H1 (cell line): ENCODE measurements around the gene CALD1. TPM values are rescaled to one million over a fixed set of nuclear protein-coding genes. Genes with fewer than 3 reads are reported as not detected.

ENCODE experiments used
- polyA plus RNA-seq, 7 experiments: library from polyadenylated mRNA; depleted of rRNA in 3 of 7; stranded (reverse) in 5 of 7; unstranded in 2 of 7; fragments of >200 nt in 5 of 7; fragments of 200-250 nt in 2 of 7; gene quantifications; 1 replicate in 5 of 7; 2 replicates in 1 of 7; 4 replicates in 1 of 7; pipeline versions ENCODE4 v1.2.1 to v1.2.3, GENCODE V29; 2011 to 2013; ENCODE audit warnings: missing spikeins in 2 of 7, mixed read lengths in 2 of 7
- total RNA-seq: library from RNA; stranded (reverse); fragmentation: NEBNext Ultra II Directional; extraction: Animal tissue kit (Norgen Biotek cat#: 25700); gene quantifications from 2 replicates; pipeline ENCODE4 v1.2.1, GENCODE V29; 2021
- TF ChIP-seq, protein P1 (sequence below), 3 experiments: IDR thresholded peaks; 1 replicate in 2 of 3; 2 replicates in 1 of 3; pipeline versions ENCODE4 v1.5.1 to v1.6.1; 2011; ENCODE audit warnings: low read length in 3 of 3, mild to moderate bottlenecking in 3 of 3, inconsistent platforms in 2 of 3, low read depth in 1 of 3, moderate library complexity in 1 of 3; ENCODE audit not compliant: insufficient read depth in 1 of 3; ENCODE audit errors: control extremely low read depth in 1 of 3

CALD1 gene
- total and polyA plus RNA-seq, 2 of the 8 experiments (the other 6 are each of a cell fraction or from before 2014, with no cell fraction given): 34.3 to 177 TPM

DNA sequence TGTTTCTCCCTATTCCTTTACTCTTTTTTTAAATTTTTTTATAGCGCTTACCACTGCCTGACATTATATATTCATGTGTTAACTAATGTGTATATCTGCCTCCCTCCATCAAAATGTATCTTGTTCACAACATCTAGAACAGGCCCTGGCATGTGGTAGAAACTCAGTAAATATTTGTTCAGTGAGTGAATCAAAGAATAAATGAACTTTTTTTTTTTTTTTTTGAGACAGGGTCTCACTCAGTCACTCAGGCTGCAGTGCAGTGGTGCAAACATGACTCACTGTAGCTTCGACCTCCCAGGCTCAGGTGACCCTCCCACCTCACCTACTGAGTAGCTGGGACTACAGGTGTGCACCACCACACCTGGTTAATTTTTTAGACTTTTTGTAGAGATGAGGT is 7.5 kb upstream of the CALD1 start (continued):
- TF ChIP-seq, protein P1, sequence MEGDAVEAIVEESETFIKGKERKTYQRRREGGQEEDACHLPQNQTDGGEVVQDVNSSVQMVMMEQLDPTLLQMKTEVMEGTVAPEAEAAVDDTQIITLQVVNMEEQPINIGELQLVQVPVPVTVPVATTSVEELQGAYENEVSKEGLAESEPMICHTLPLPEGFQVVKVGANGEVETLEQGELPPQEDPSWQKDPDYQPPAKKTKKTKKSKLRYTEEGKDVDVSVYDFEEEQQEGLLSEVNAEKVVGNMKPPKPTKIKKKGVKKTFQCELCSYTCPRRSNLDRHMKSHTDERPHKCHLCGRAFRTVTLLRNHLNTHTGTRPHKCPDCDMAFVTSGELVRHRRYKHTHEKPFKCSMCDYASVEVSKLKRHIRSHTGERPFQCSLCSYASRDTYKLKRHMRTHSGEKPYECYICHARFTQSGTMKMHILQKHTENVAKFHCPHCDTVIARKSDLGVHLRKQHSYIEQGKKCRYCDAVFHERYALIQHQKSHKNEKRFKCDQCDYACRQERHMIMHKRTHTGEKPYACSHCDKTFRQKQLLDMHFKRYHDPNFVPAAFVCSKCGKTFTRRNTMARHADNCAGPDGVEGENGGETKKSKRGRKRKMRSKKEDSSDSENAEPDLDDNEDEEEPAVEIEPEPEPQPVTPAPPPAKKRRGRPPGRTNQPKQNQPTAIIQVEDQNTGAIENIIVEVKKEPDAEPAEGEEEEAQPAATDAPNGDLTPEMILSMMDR (IDR thresholded peaks at IDR 0.05; ENCODE audit: control extremely low read depth in 1 of 3, insufficient read depth in 1 of 3, low read depth in 1 of 3, low read length in 3 of 3): no peak
